CD1c-positive myeloid dendritic cell (primary cell): ENCODE data around the gene ASXL2.
"Not testable (repeated sequence)": the region's sequence is repeated elsewhere in the genome, so short reads cannot be mapped to it uniquely, and the experiment has no call there.

Experiments
- DNase-seq: peaks from one replicate; pipeline ENCODE4 v3.0.0-alpha.2; 2016; ENCODE audit errors: extremely low spot score

Gene ASXL2

DNA sequence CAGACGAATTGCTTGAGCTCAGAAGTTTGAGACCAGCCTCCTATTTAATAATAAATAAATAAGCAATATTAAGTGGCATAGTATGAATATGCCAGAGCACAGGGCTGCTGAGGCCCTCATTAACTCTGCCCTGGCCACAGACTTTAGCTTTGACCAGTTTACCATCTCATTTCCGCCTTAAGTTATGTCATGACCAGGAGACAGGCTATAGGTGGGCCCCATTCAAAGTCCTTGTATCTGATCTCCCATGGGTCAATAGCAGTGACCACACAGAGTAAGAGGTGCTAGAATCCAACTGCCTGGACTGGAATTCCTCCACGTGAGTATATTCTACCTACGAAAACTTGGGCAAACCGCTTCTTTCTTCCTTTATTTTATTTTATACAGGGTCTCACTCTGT lies 13.4 kb upstream of the ASXL2 start:
- DNase-seq, result peak; percentile 0

DNA sequence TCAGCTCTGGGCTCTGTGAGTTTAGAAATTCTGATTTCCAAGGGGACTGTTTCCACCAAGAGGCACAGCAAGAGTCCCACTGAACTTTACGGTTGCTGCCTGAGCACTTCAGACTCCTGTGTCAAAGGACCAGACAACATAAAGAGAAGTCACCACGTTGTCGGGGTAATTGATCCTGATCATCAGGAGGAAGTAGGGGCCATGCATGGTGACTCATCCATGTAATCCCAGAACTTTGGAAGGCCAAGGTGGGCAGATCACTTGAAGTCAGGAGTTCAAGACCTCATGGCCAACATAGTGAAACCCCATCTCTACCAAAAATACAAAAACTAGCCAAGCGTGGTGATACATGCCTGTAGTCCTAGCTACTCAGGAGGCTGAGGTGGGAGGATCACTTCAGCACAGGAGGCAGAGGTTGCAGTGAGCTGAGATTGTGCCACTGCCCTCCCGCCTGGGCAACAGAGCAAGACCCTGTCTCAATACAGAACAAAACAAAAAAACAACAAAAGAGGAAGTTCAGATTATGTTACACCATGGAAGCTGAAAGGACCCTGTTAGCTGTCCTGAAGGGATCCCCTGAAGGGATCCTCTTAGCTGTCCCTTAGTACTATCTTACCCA lies 9.4 kb upstream of the ASXL2 start:
- peak; percentile 6 for DNase-seq

DNA sequence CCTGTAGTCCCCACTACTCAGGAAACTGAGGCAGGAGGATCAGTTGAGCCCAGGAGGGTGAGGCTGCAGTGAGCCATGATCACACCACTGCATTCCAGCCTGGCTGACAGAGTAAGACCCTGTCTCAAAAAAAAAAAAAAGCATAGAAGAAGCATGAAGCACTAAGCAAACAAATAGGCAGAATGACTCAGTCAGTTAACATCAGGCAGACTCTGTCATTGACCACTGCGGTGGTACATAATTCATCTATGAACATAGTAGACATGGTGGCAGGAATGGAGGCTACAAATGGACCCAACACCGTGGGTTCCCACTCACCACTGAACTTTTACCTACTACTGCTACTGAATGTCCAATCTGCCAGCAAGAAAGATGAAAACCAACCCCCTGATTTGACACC lies 7.6 kb upstream of the ASXL2 start:
- no peak for DNase-seq

DNA sequence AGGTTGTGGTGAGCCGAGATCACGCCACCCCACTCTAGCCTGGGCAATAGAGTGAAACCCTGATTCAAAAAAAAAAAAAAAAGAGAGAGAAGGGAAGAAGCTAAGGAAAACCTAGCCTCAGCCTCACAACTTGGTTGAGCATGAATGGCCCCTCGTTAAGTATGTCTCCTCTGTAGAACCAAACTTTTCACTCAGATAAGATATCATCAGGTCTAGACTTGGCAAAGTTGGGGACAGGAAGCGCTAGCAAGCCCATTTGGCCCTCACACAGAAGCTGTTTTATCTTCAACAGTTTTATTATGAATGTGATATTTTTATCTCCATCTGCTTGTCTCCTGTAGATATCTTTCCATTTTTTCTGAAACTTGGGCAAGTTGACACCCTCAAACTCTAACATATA lies 3.5 kb upstream of the ASXL2 start:
- DNase-seq, result no peak

DNA sequence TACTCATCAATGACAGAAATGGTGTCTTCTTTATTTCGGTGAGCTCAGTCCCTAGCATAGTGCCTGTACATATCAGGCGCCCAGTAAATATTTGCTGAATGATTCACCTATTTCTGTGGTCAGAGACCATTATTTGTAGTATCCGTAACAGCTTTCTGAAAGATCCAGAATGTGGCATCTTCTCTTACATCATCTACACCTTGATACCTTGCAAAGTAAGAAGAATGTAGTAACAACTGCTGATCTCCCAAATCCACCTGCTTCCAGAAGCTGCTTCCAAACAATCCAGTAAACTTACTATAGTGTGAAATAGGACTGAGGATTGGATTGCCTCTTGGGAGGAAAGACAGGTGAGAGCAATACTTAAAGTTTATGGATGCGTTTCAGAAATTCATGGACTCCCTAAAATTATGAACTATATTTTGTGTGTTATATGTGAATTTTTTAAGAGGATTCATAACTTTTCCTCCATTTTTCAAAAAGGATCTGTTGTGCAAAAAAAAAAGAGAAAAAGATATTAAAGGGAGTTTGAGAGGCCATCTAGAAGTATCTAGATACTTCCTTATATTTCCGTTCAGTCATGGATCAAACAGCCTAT lies 945 bp upstream of the ASXL2 start:
- no peak for DNase-seq

DNA sequence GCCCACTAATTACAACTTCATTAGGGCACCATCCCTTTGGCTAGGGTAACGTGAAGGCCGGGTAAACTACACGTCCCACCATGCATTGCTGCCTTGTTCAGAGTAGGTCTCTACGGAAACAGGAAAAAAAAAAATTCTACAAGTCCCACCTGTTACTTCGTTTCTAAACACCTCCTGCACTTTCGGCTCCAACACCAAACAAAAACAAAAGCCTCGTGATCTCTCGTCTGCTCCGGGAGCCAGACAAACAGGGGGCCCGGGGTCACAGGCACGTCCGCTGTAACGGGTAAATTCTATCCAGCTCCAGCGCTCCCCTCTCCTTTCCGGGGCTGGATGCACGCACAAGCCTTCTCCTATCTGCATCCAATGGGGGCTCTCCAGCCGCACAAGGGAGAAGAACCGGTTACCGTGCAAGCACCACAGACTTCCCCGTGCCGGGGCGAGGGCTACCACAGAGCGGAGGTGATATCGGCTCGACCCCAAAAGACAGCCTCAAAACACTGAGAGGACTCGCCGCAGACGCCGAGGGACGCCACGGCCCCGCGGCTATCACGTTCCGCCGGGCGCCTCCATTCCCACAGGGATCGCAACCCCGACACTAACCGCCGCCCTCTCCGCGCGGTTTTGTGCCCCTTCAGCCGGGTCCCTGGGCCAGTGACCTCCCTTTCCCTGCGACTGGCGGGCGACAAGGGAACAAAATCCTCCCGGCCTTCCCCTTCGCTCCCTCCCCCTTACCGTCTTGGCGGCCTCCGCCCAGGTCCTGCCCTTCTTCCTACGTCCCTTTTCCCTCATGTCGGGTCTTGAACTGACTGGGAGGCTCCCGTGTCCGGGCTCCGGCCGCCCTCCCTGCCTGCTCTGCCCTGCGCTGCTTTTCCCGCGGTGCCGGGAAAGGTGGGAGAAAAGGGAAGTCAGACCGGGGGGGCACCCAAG lies 591 bp downstream of the ASXL2 start:
- peak; percentile 65 for DNase-seq

DNA sequence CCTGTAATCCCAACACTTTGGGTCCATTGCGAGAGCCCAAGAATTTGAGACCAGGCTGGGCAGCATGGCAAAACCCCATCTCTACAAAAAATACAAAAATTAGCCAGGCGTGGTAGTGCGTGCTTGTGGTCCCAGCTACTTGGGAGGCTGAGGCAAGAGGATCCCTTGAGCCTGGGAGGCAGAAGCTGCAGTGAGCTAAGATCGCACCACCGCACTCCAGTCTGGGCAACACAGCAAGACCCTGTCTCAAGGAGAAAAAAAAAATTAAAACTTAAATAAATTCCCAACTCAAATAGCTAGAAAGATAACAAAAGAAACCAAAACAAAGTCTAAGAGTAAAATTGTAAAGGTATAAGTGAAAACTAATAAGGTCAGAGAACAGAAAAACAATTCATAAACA lies 6.2 kb downstream of the ASXL2 start:
- no peak for DNase-seq

DNA sequence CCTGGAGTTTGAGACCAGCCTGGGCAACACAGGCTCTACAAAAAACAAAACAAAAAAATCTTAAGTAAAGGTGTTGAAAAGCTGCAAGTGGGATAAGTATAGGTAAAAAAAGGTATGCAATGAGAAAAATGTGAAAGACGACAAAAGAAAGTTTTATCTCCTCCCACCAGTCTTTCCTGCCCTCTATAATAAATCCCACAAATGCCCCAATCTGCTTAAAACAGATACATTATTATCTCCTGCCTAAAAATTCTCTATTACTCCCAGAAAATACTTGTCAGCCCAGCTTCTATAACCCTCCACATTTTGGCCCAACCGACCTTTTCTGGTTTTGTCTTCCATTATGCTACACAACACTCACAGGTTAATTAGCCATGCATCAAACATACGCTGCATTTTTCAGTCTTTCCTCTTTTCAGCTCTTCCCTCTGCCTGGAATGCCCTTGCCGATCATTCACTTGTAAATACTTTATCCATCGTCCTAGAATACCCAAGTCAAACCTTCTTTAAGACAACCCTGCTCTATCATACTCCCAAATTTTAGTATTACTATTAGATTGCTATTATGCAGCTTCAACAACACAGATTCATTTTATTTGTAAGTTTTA lies 10.8 kb downstream of the ASXL2 start:
- no peak for DNase-seq

DNA sequence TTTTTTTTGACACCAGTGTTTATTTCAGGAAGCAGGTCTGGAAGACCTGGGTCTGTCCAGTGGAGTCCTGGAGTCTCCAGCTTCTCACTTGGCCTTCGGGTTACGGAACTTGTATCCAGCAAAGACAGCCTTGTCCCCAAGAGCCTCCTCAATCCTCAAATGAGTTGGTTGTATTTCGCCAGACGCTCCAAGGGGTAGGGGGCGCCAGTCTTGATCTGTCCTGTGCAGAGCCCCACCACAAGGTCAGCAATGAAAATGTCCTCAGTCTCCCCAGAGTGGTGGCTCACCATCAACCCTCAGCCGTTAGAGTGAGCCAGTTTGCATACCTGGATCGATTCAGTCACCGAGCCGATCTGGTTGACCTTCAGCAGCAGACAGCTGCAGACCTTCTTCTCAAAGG lies 21.9 kb downstream of the ASXL2 start:
- DNase-seq, result no peak

DNA sequence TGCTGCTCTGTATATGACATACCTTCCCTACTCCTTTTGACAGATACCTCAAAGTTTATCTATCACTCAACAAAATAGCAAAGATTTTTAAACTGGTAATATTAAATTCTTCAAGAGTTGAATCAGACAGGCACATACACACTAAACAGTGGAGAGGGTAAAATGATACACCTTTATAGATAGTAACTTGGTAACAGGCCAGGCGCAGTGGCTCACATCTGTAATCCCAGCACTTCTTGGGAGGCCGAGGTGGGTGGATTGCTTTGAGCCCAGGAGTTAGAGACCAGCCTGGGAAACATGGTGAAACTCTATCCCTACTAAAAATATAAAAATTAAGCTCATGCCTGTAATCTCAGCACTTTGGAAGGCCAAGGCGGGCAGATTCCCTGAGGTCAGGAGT lies 23.2 kb downstream of the ASXL2 start:
- DNase-seq, result no peak

DNA sequence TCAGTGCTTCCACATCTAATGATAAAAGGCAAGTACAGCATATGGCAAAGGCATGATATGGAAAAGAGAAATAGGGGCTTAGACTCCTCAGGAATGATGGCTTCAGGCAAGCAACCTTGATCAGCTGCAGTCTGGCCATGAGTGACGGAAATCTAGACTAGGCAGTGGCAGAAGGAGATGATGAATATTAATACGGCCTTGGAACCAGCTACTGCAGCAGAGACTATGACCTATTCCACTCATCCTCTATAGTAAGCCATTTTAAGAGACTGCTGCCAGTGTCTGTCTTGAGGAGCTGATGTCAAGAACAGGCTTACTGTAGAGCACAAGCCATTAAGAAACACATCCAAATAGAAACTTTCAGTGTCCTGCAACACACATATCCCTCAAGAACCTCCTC lies 23.7 kb downstream of the ASXL2 start:
- no peak for DNase-seq

DNA sequence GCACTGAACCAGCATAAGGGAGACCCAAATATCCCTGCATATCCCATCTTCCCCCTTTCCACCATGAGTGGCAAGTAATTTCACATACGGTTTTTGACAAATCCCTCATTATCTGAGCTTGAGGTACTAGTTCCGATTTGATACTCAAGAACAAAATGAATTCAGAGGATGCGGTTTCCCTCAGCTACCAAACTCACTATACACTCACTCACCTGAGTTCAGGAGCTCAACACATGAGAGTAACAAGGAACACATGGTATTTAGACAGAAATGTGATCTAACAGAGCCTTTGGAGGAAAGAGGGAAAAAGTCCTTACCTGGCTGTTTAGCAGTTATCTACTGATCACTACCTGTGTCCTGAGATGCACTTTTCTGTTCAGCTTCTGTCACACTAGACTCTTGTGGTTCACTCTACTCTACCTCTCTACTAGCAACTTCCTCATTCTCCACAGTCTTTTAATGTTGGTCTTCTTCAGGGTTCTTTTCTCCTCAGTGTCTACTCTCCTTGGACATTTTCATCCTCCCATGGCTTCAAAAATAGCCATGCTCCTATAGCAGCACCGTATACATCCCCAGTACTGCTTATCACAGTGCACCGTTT lies 25.1 kb downstream of the ASXL2 start:
- no peak for DNase-seq

DNA sequence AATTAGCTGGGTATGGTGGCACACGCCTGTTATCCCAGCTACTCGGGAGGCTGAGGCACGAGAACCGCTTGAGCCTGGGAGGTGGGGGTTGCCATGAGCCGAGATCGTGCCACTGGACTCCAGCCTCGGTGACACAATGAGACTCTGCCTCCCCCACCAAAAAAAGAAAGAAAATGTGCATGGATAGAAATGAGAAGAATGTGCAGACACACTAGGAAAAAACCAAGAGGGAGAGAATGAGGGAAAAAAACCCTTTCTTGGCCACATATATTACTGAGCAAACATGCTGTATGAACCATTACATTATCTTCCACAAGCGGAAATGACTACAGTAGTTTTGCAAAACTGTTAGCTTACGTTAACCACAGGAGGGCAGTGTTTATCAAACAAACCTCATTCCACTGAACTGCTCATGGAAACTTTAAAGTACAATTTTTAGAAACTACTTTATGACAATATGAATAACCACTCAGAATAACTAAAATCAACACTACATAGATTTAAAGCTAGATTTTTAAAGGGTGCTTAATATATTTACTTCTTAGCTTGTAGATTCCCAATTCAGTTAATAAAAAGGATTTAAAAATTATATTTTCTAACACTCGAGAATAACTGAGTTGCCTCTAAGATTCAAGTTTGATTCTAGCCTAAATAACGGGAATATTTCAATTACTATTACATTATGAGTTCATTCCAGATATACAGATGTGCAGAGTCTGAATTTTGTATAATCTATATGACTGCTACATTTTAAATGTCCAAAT lies 26.4 kb downstream of the ASXL2 start:
- peak; percentile 84 for DNase-seq

DNA sequence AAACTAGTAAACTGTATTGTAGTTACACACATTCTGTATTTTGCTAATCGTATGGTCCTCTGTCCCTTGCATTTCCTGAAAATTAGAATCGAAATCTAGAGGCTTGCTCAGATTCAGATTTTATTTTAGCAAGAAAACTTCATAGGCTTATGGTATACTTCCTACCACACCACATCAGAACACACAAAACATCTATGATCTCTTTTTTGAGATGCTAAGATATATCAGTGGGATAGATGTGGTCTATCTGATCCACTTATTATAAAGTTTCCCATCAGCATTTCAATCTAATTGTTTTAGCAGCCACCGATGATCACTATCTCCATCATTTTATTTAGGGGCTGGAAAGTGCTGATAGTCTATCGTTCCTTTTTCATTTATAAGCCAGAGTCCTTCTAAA lies 27.9 kb downstream of the ASXL2 start:
- not testable (repeated sequence) for DNase-seq

DNA sequence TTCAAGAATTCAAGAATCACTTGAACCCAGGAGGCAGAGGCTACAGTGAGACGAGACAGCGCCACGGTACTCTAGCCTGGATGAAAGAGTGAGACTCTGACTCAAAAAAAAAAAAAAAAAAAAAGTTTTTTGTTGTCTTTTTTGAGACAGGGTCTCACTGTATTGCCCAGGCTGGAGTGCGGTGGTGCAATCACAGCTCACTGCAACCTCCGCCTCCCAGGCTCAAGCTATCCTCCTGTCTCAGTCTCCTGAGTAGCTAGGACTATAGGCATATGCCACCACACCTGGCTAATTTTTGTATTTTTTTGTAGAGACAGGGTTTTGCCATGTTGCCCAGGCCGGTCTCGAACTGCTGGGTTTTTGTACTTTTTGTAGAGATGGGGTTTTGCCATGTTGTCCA lies 28.9 kb downstream of the ASXL2 start:
- not testable (repeated sequence) for DNase-seq

DNA sequence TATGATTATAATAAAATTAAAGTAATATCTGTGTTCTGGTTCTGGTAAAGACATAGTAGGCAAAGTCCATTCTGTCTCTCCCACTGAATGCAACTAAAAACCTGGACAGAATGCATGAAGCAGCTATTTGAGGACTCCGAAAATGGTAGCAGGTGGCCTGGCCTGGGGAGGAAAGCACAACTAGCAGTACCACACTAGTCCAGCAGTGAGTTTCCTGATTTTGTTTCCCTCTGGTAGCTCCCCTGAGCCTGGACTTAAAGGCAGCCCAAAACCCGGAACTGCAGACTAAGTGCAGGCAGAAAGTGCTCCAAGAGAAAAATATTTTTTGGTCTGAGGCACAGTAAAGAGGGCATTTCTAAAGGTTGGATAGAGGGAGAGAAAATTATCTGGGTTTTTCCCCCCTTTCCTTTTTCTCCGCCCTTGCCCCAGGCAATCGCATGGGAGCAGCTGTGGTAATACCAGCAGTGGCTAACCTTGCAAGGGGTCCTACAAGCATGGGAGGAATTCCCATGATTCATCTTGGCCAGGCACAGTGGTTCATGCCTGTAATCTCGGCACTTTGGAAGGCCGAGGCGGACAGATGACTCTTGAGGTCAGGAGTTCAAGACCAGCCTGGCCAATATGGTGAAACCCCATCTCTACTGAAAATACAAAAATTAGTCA lies 32.3 kb downstream of the ASXL2 start:
- no peak for DNase-seq

DNA sequence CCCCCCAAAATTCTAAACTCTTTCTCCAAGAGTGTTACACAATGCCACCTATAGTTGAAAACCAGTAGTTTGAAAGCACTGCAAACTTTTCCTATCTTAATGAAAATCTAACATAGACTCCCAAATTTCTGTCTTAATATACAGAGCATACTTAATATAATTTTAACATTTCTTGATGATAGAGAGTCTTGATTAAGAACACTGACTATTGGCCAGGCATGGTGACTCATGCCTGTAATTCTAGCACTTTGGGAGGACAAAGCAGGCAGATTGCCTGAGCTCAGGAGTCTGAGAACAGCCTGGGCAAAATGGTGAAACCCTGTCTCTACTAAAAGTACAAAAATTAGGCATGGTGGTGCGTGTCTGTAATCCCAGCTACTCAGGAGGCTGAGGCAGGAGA lies 34.2 kb downstream of the ASXL2 start:
- DNase-seq, result no peak

DNA sequence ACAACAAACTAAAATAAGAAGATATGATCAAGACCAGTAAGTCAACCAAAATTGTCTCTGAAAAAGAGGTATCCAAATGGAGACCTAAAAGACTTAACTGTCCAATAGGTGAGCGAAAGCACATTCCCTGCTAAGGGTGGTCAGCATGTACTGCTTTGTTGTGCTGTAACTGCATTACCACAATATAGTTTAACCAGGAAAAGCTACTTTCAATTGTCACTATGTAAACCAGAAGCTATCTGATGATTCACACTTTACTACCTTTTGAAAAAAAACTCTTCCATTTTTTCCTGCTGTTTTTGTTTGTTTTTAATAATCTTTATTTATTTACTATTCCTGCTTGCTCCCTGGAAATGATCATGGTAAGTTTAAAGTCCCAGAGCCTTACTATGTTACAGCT lies 36.1 kb downstream of the ASXL2 start:
- no peak for DNase-seq

DNA sequence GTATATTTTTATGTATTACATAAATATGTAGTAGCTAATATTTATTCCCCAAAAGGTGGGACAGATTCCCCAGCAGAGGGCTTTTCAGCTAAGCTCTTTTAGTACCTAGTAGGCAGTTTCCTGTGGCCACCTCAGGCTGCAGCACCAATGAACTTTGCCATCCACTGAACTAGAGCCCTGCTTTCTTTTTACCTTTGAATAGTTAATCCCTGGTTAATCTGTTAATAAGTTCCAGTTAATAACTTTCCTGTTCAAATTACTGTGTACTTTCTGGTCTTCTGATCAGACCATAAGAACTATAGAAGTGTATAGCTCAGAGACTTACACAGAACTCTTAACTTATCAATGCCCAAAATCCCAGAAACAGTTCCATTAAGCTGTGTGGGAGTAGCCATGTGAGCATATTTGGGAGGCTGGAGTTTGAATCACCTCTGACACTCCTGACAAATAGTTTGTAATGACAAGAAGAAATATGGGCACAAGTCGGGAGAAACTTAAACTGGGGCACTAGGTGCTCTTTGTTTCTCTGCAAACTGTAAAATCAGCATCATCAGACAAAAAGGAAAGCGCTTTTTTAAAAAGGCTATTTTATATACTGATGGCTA lies 40.0 kb downstream of the ASXL2 start:
- DNase-seq, result no peak

DNA sequence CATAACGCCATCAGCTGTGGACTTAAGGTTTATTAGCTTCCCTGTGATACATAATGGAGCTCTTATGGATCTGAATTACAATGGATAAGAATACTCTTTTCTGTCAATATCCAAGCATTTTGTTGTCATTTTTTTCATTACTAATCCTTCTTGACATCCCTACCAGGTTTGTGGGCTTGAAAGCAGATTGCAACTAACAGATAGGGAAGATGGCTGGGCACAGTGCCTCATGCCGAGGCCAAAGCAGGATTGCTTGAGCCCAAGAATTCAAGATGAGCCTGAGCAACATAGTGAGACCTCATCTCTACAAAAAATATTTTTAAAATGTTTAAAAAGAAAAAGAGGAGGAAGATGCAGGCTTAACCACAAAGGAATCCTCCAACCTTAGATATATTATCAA lies 42.4 kb downstream of the ASXL2 start:
- no peak for DNase-seq
